Neural cell (in vitro differentiated cells): ENCODE measurements around the gene TEX9. TPM values are rescaled to one million over a fixed set of nuclear protein-coding genes. Genes with fewer than 3 reads are reported as not detected.

Experiments used
- H2AFZ ChIP-seq: fragments of 200-600, 300-800 bp; sonication (generic), shearing (Covaris generic); 2 replicates; pipeline ENCODE4 v1.6.0; 2014; ENCODE audit warnings: low read depth, mild to moderate bottlenecking, antibody characterized with exemption, low read length, moderate library complexity
- H3F3A ChIP-seq: fragments of 200-600 bp; shearing (Covaris generic); 2 replicates; pipeline ENCODE4 v1.6.1; 2016; ENCODE audit warnings: mild to moderate bottlenecking, moderate library complexity, mixed read lengths, antibody characterized with exemption, low read length; ENCODE audit not compliant: insufficient read depth, poor library complexity, severe bottlenecking
- H3K27ac ChIP-seq: fragments of 200-600, 300-800 bp; sonication (generic), shearing (Covaris generic); 2 replicates; pipeline ENCODE4 v1.5.1; 2014; ENCODE audit warnings: mild to moderate bottlenecking, low read length, moderate library complexity
- H3K27me3 ChIP-seq: fragments of 300-800, 200-600 bp; sonication (generic), shearing (Covaris generic); 2 replicates; pipeline ENCODE4 v1.6.0; 2014; ENCODE audit warnings: mild to moderate bottlenecking, low read depth, low read length, moderate library complexity; ENCODE audit not compliant: insufficient read depth
- H3K36me3 ChIP-seq: fragments of 300-800, 200-600 bp; sonication (generic), shearing (Covaris generic); 2 replicates; pipeline ENCODE4 v1.5.1; 2014; ENCODE audit warnings: mild to moderate bottlenecking, antibody characterized with exemption, low read length, moderate library complexity; ENCODE audit not compliant: insufficient read depth
- H3K4me2 ChIP-seq: fragments of 300-800, 200-600 bp; sonication (generic), shearing (Covaris generic); 2 replicates; pipeline ENCODE4 v1.6.0; 2014; ENCODE audit warnings: mild to moderate bottlenecking, low read length
- H3K4me3 ChIP-seq: fragments of 300-800, 200-600 bp; sonication (generic), shearing (Covaris generic); 2 replicates; pipeline ENCODE4 v1.5.1; 2014; ENCODE audit warnings: mild to moderate bottlenecking, low read length, moderate library complexity
- H3K79me2 ChIP-seq: fragments of 200-600 bp; shearing (Covaris generic); replicated peaks from 2 replicates; pipeline ENCODE4 v1.6.0; 2014; ENCODE audit warnings: mild to moderate bottlenecking, low read length, moderate library complexity; ENCODE audit not compliant: insufficient read depth
- H3K9ac ChIP-seq: fragments of 300-800, 200-600 bp; sonication (generic), shearing (Covaris generic); 2 replicates; pipeline ENCODE4 v1.6.1; 2016; ENCODE audit warnings: mild to moderate bottlenecking, low read length, mixed read lengths
- H3K9me2 ChIP-seq: fragments of 200-600 bp; shearing (Covaris generic); 2 replicates; pipeline ENCODE4 v1.6.1; 2016; ENCODE audit warnings: mild to moderate bottlenecking, low read length, mixed read lengths; ENCODE audit not compliant: insufficient read depth
- H3K9me3 ChIP-seq: fragments of 200-600, 300-800 bp; sonication (generic), shearing (Covaris generic); 2 replicates; pipeline ENCODE4 v1.6.1; 2016; ENCODE audit warnings: mild to moderate bottlenecking, mixed run types, low read length, moderate library complexity, mixed read lengths
- H4K20me1 ChIP-seq: fragments of 200-600 bp; shearing (Covaris generic); 2 replicates; pipeline ENCODE4 v1.6.1; 2016; ENCODE audit warnings: mild to moderate bottlenecking, mixed run types; ENCODE audit not compliant: insufficient read depth
- CTCF ChIP-seq: fragments of 450-650 bp; IDR thresholded peaks from 2 replicates; pipeline ENCODE4 v1.5.1; 2014; ENCODE audit warnings: antibody characterized with exemption, mild to moderate bottlenecking, moderate library complexity; ENCODE audit not compliant: poor library complexity, severe bottlenecking
- EP300 ChIP-seq: fragments of 450-650 bp; conservative IDR thresholded peaks from 2 replicates; pipeline ENCODE4 v1.6.1; 2014; ENCODE audit warnings: antibody characterized with exemption, mild to moderate bottlenecking, moderate library complexity; ENCODE audit not compliant: poor library complexity, severe bottlenecking
- EZH2 ChIP-seq: fragments of 200-600, 300-800 bp; shearing (Covaris generic), sonication (generic); IDR thresholded peaks from 2 replicates; pipeline ENCODE4 v1.6.1; 2014; ENCODE audit warnings: antibody characterized with exemption, low read length, borderline replicate concordance, mild to moderate bottlenecking; ENCODE audit not compliant: insufficient read depth, poor library complexity, severe bottlenecking
- MXI1 ChIP-seq: fragments of 450-650 bp; conservative IDR thresholded peaks from 2 replicates; pipeline ENCODE4 v1.6.1; 2014; ENCODE audit warnings: antibody characterized with exemption, mild to moderate bottlenecking; ENCODE audit not compliant: poor library complexity, severe bottlenecking
- POLR2AphosphoS5 ChIP-seq: IDR thresholded peaks from 2 replicates; pipeline ENCODE4 v1.6.1; 2012
- RAD21 ChIP-seq: fragments of 450-650 bp; conservative IDR thresholded peaks from 2 replicates; pipeline ENCODE4 v1.6.1; 2014; ENCODE audit warnings: antibody characterized with exemption, mild to moderate bottlenecking, moderate library complexity
- SMC3 ChIP-seq: fragments of 450-650 bp; conservative IDR thresholded peaks from 2 replicates; pipeline ENCODE4 v1.6.1; 2014; ENCODE audit warnings: antibody characterized with exemption, mild to moderate bottlenecking, moderate library complexity; ENCODE audit not compliant: poor library complexity
- TAF1 ChIP-seq: IDR thresholded peaks from 2 replicates; pipeline ENCODE4 v1.6.1; 2012; ENCODE audit warnings: low read depth
- polyA plus RNA-seq: library from polyadenylated mRNA; depleted of rRNA; stranded (reverse); fragments of >200 nt; gene quantifications from 2 replicates; pipeline ENCODE4 v1.2.3, GENCODE V29; 2014
- TF ChIP-seq, protein P1 (sequence below): IDR thresholded peaks from 2 replicates; pipeline ENCODE4 v1.6.1; 2012; ENCODE audit warnings: borderline replicate concordance

Gene TEX9
- polyA plus RNA-seq, 1 donor from 2014 or later, result 23.6 TPM

GRCh38 chr15:56351353-56351752 is 13.9 kb upstream of the TEX9 start:
- H3K9me2 ChIP-seq, result no peaks in the 10 kb centered on the region
- H3K4me2 ChIP-seq, result no peak overlapping the region
- H3K27me3 ChIP-seq, result no peaks in the 10 kb centered on the region
- H3F3A ChIP-seq, result no peaks in the 10 kb centered on the region
- H3K79me2 ChIP-seq, result no peaks in the 10 kb centered on the region
- H3K9ac ChIP-seq, result no peak overlapping the region
- no peak overlapping the region for H3K27ac ChIP-seq
- no peak overlapping the region for H3K4me3 ChIP-seq
- no peaks in the 10 kb centered on the region for H3K9me3 ChIP-seq
- no peaks in the 10 kb centered on the region for H4K20me1 ChIP-seq
- H3K36me3 ChIP-seq, result no peaks in the 10 kb centered on the region
- no peak overlapping the region for H2AFZ ChIP-seq
- TF ChIP-seq CTCF (no peak), POLR2AphosphoS5 (no peak), EP300 (no peak), TAF1 (no peak), MXI1 (no peak), RAD21 (no peak), EZH2 (no peak), SMC3 (no peak)
- TF ChIP-seq, protein P1, sequence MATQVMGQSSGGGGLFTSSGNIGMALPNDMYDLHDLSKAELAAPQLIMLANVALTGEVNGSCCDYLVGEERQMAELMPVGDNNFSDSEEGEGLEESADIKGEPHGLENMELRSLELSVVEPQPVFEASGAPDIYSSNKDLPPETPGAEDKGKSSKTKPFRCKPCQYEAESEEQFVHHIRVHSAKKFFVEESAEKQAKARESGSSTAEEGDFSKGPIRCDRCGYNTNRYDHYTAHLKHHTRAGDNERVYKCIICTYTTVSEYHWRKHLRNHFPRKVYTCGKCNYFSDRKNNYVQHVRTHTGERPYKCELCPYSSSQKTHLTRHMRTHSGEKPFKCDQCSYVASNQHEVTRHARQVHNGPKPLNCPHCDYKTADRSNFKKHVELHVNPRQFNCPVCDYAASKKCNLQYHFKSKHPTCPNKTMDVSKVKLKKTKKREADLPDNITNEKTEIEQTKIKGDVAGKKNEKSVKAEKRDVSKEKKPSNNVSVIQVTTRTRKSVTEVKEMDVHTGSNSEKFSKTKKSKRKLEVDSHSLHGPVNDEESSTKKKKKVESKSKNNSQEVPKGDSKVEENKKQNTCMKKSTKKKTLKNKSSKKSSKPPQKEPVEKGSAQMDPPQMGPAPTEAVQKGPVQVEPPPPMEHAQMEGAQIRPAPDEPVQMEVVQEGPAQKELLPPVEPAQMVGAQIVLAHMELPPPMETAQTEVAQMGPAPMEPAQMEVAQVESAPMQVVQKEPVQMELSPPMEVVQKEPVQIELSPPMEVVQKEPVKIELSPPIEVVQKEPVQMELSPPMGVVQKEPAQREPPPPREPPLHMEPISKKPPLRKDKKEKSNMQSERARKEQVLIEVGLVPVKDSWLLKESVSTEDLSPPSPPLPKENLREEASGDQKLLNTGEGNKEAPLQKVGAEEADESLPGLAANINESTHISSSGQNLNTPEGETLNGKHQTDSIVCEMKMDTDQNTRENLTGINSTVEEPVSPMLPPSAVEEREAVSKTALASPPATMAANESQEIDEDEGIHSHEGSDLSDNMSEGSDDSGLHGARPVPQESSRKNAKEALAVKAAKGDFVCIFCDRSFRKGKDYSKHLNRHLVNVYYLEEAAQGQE, result no peak

GRCh38 chr15:56351957-56352506 is 13.2 kb upstream of the TEX9 start:
- Histone ChIP-seq H3K27me3 (no peaks in the 10 kb centered on the region), H3K27ac (no peak overlapping the region), H3K9me3 (no peaks in the 10 kb centered on the region), H3K9ac (no peak overlapping the region), H3F3A (no peaks in the 10 kb centered on the region), H3K9me2 (no peaks in the 10 kb centered on the region), H2AFZ (no peak overlapping the region), H3K4me2 (no peak overlapping the region), H4K20me1 (no peaks in the 10 kb centered on the region), H3K4me3 (no peak overlapping the region), H3K79me2 (no peaks in the 10 kb centered on the region), H3K36me3 (no peaks in the 10 kb centered on the region)
- TF ChIP-seq RAD21 (no peak), POLR2AphosphoS5 (no peak), TAF1 (no peak), EZH2 (no peak), SMC3 (no peak), EP300 (no peak), CTCF (no peak), MXI1 (no peak)
- TF ChIP-seq, protein P1, result no peak
